A549 (cell line): ENCODE results near the gene UTY. TPM values are rescaled to one million over a fixed set of nuclear protein-coding genes. Genes with fewer than 3 reads are reported as not detected.

ENCODE experiments used
- ATAC-seq, 2 experiments: fragments of 200-7000 bp in 1 of 2; fragments of >200 bp in 1 of 2; cut with Nextera tagmentation in 1 of 2; cut with Tn5 transposase in 1 of 2; 3 replicates each; pipeline versions ENCODE4 v1.8.0 to v1.9.1; 2018 to 2020; ENCODE audit warnings: mild to moderate bottlenecking in 1 of 2, moderate library complexity in 1 of 2
- CTCF ChIA-PET: fragments of 300-600 bp; sonication (Branson Sonifier 250); formaldehyde crosslinking; extraction: SDS; loops from one replicate; lab custom pipeline; 2021; ENCODE audit warnings: antibody characterized with exemption, inconsistent platforms; lab: Yijun Ruan, JAX
- POLR2A ChIA-PET: fragments of 350-600 bp; formaldehyde crosslinking; extraction: SDS; loops from one replicate; lab custom pipeline; 2021; ENCODE audit warnings: antibody characterized with exemption, inconsistent platforms; lab: Yijun Ruan, JAX
- DNase-seq, 2 experiments: peaks; one replicate each; pipeline versions ENCODE4 v3.0.0 to v3.0.0-alpha.2; 2011 to 2016; ENCODE audit warnings: low read depth in 1 of 2, low spot score in 1 of 2
- FAIRE-seq: peaks from 2 replicates; lab custom pipeline; 2011; peaks lifted over from hg19 to GRCh38; lab: Jason Lieb, UNC
- H3K27ac ChIP-seq, 2 experiments: fragments of >200 bp; sonication (Bioruptor Twin); formaldehyde crosslinking; 3 replicates each; pipeline ENCODE4 v1.5.1; 2016 to 2017
- H3K4me1 ChIP-seq: fragments of >200 bp; sonication (Bioruptor Twin); formaldehyde crosslinking; 3 replicates; pipeline ENCODE4 v1.6.1; 2016
- H3K4me2 ChIP-seq: fragments of >200 bp; sonication (Bioruptor Twin); formaldehyde crosslinking; 3 replicates; pipeline ENCODE4 v1.6.1; 2016
- H3K4me3 ChIP-seq: fragments of >200 bp; sonication (Bioruptor Twin); formaldehyde crosslinking; 3 replicates; pipeline ENCODE4 v1.5.1; 2016
- H3K9me3 ChIP-seq: fragments of >200 bp; sonication (Bioruptor Twin); formaldehyde crosslinking; 3 replicates; pipeline ENCODE4 v1.6.1; 2016
- ATOH8 ChIP-seq: fragments of 250-450 bp; sonication (Bioruptor Pico); IDR thresholded peaks from 2 replicates; pipeline ENCODE4 v1.5.0; 2020; ENCODE audit warnings: low read depth, mild to moderate bottlenecking, moderate library complexity
- BHLHE40 ChIP-seq: IDR thresholded peaks from 2 replicates; pipeline ENCODE4 v1.6.1; 2012; ENCODE audit warnings: low read depth, low read length, inconsistent platforms
- CBX2 ChIP-seq: fragments of 200-600 bp; sonication (generic); IDR thresholded peaks from 2 replicates; pipeline ENCODE4 v1.6.1; 2016; ENCODE audit warnings: low read depth, mild to moderate bottlenecking, borderline replicate concordance
- CHD2 ChIP-seq: fragments of 150-350 bp; IDR thresholded peaks from 2 replicates; pipeline ENCODE4 v1.6.1; 2014; ENCODE audit warnings: low read length; ENCODE audit not compliant: partially characterized antibody
- CHD4 ChIP-seq: fragments of 200-600 bp; sonication (generic); IDR thresholded peaks from 2 replicates; pipeline ENCODE4 v1.6.1; 2016; ENCODE audit warnings: antibody characterized with exemption, mild to moderate bottlenecking, borderline replicate concordance
- EHMT2 ChIP-seq: fragments of 200-600 bp; sonication (generic); IDR thresholded peaks from 2 replicates; pipeline ENCODE4 v1.6.1; 2016; ENCODE audit warnings: antibody characterized with exemption, low read depth, mild to moderate bottlenecking, moderate library complexity
- EP300 ChIP-seq, 2 experiments: fragments of >200 bp; sonication (Bioruptor Twin); formaldehyde crosslinking; IDR thresholded peaks; 2 replicates in 1 of 2; 3 replicates in 1 of 2; pipeline ENCODE4 v1.6.1; 2016 to 2017
- ESRRA ChIP-seq: fragments of 150-350 bp; IDR thresholded peaks from 2 replicates; pipeline ENCODE4 v1.6.1; 2014; ENCODE audit warnings: mild to moderate bottlenecking, low read length, borderline replicate concordance
- HDAC2 ChIP-seq: fragments of 200-600 bp; sonication (generic); IDR thresholded peaks from 2 replicates; pipeline ENCODE4 v1.6.1; 2016
- HEYL ChIP-seq: fragments of 250-450 bp; sonication (Bioruptor Pico); IDR thresholded peaks from 2 replicates; pipeline ENCODE4 v1.8.0; 2021; ENCODE audit warnings: mild to moderate bottlenecking, moderate library complexity
- HMGXB4 ChIP-seq: fragments of 250-450 bp; sonication (Bioruptor Pico); IDR thresholded peaks from 2 replicates; pipeline ENCODE4 v1.5.0; 2021; ENCODE audit warnings: mild to moderate bottlenecking, moderate library complexity, borderline replicate concordance
- HOXB13 ChIP-seq: fragments of 250-450 bp; sonication (Bioruptor Pico); IDR thresholded peaks from 2 replicates; pipeline ENCODE4 v1.5.0; 2020; ENCODE audit warnings: low read depth, mild to moderate bottlenecking, moderate library complexity
- JUN ChIP-seq, 2 experiments: fragments of >200 bp; sonication (Bioruptor Twin); formaldehyde crosslinking; IDR thresholded peaks; 2 replicates in 1 of 2; 3 replicates in 1 of 2; pipeline ENCODE4 v1.6.1; 2016 to 2017
- JUNB ChIP-seq: fragments of >200 bp; sonication (Bioruptor Twin); formaldehyde crosslinking; IDR thresholded peaks from 2 replicates; pipeline ENCODE4 v1.6.1; 2016
- KDM5A ChIP-seq: fragments of 200-600 bp; sonication (generic); IDR thresholded peaks from 2 replicates; pipeline ENCODE4 v1.6.1; 2016; ENCODE audit warnings: antibody characterized with exemption, mild to moderate bottlenecking
- MAFK ChIP-seq: fragments of 450-650 bp; IDR thresholded peaks from 2 replicates; pipeline ENCODE4 v1.6.1; 2014; ENCODE audit not compliant: partially characterized antibody
- MAX ChIP-seq: IDR thresholded peaks from 2 replicates; pipeline ENCODE4 v1.6.1; 2012
- NPAS2 ChIP-seq: fragments of 250-450 bp; sonication (Bioruptor Pico); IDR thresholded peaks from 2 replicates; pipeline ENCODE4 v1.8.0; 2022; ENCODE audit warnings: mild to moderate bottlenecking, moderate library complexity, borderline replicate concordance
- NR3C1 ChIP-seq: fragments of >200 bp; sonication (Bioruptor Twin); formaldehyde crosslinking; IDR thresholded peaks from 3 replicates; pipeline ENCODE4 v1.6.1; 2017
- PBX3 ChIP-seq: IDR thresholded peaks from 2 replicates; pipeline ENCODE4 v1.6.1; 2012
- PHF8 ChIP-seq: fragments of 200-600 bp; sonication (generic); IDR thresholded peaks from 2 replicates; pipeline ENCODE4 v1.6.1; 2016; ENCODE audit warnings: low read depth, mild to moderate bottlenecking, antibody characterized with exemption, moderate library complexity, borderline replicate concordance
- RCOR1 ChIP-seq: fragments of 150-350 bp; IDR thresholded peaks from 2 replicates; pipeline ENCODE4 v1.6.1; 2014; ENCODE audit warnings: antibody characterized with exemption, low read length, low read depth
- RFX5 ChIP-seq: fragments of 450-650 bp; IDR thresholded peaks from 2 replicates; pipeline ENCODE4 v1.7.1; 2014; ENCODE audit warnings: antibody characterized with exemption, mild to moderate bottlenecking, moderate library complexity
- RNF2 ChIP-seq: fragments of 200-600 bp; sonication (generic); IDR thresholded peaks from 2 replicates; pipeline ENCODE4 v1.6.1; 2016; ENCODE audit warnings: low read depth, mild to moderate bottlenecking, antibody characterized with exemption, moderate library complexity, borderline replicate concordance
- USF2 ChIP-seq: fragments of 450-650 bp; IDR thresholded peaks from 2 replicates; pipeline ENCODE4 v1.6.1; 2014; ENCODE audit warnings: antibody characterized with exemption
- WGBS: methylation state at CpG from one replicate; pipeline ENCODE4 v1.1.6; 2017; ENCODE audit errors: missing lambda C conversion rate; 5-methylcytosine and 5-hydroxymethylcytosine counted together
- polyA plus RNA-seq, 4 experiments: library from polyadenylated mRNA; depleted of rRNA in 3 of 4; stranded (reverse); fragments of >200 nt; fragmentation: RNase III in 1 of 4; extraction: RNeasy Plus Mini Kit Qiagen cat#74134 plus additional on column Dnase treatment in 1 of 4; gene quantifications; 2 replicates in 3 of 4; 3 replicates in 1 of 4; pipeline ENCODE4 v1.2.3, GENCODE V29; 2011 to 2017

The UTY gene
- polyA plus RNA-seq, 2 of the 4 experiments (the other 2 are of a cell fraction) = 2.9 to 12.5 TPM

GRCh38 chrY:13337934-13338333 is 141.9 kb downstream of the UTY start:
- CTCF ChIA-PET = no interaction called here
- H3K4me2 ChIP-seq = no peak overlapping the region
- no peak for DNase-seq

DNA sequence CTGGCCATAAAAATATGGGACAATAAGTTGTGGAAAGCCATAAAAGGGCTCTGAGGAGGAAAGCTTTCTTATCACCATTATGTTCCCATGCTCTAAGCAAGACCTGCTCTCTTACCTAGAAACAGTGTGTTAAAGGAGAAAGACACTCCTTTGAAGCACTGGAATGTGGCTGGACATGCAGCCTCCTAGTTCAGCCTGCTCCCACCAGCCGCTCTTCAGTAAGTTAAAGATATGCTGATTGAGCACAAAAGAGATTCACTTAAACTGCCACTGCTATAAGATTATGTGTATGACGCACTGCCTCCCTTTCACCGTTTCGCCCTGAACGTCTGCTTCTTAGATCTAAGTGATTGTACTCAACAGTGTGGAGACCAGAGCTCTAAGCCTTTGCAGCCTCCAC is 146.0 kb downstream of the UTY start:
- TF ChIP-seq MAX (no peak), BHLHE40 (no peak), KDM5A (no peak), ATOH8 (CRISPR knock-in tag) (no peak), CHD4 (no peak), CBX2 (no peak), HDAC2 (no peak), ESRRA (no peak), PHF8 (no peak)
- POLR2A ChIA-PET = no interaction called here
- FAIRE-seq (no peak), ATAC-seq (no peak), DNase-seq (no peak)
- no peak overlapping the region for H3K4me2 ChIP-seq
- no peak overlapping the region for H3K4me3 ChIP-seq
- 94% methylated on average over 5 of the region's 5 CpGs for WGBS
- H3K27ac ChIP-seq = no peak overlapping the region
- no peaks in the 10 kb centered on the region for H3K4me1 ChIP-seq
- CTCF ChIA-PET = no interaction called here
- H3K9me3 ChIP-seq = no peaks in the 10 kb centered on the region

More at GRCh38 chrY:13337934-13338333, 141.9 kb downstream of the UTY start:
- TF ChIP-seq USF2 = no peak
- no peak for TF ChIP-seq HOXB13 (CRISPR knock-in tag)
- TF ChIP-seq KDM5A = no peak
- no peak for TF ChIP-seq RNF2
- TF ChIP-seq HEYL (CRISPR knock-in tag) = no peak
- TF ChIP-seq NR3C1 = no peak
- TF ChIP-seq PHF8 = no peak
- TF ChIP-seq NPAS2 (CRISPR knock-in tag) = no peak
- TF ChIP-seq RCOR1 = no peak
- TF ChIP-seq EHMT2 = no peak
- TF ChIP-seq CHD2 = no peak
- TF ChIP-seq, all 56 proteins: peak for 0
- FAIRE-seq (no peak), ATAC-seq (no peak)
- Histone ChIP-seq H3K27ac (no peak overlapping the region), H3K4me1 (no peaks in the 10 kb centered on the region), H3K9me3 (no peaks in the 10 kb centered on the region), H3K4me3 (no peak overlapping the region)
- POLR2A ChIA-PET = no interaction called here
- 77% methylated on average over 4 of the region's 5 CpGs for WGBS

DNA sequence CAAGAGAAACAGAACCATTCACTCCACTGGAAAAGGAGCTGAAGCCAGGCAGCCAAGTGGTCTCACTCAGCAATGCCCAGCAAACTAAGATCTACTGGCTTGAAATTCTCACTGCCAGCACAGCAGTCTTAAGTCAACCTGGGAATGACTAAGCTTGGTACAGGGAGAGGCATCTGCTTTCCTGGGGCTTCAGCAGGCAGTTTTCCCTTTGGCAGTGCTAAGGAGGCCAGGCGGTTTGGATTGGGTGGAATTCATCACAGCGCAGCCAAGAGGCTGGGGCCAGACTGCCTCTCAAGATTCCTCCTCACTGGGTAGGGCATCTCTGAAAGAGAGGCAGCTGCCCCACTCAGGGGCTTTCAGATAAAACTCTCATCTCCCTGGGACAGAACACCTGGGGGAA is 149.2 kb downstream of the UTY start:
- ChIA-PET POLR2A (no interaction called here), CTCF (no interaction called here)
- no peak overlapping the region for H3K4me3 ChIP-seq
- no peak overlapping the region for H3K27ac ChIP-seq
- DNase-seq (no peak), ATAC-seq (no peak), FAIRE-seq (no peak)
- no peaks in the 10 kb centered on the region for H3K4me1 ChIP-seq
- no CpG with 5 or more reads among the region's 2 CpGs for WGBS
- H3K9me3 ChIP-seq = no peaks in the 10 kb centered on the region
- TF ChIP-seq HOXB13 (CRISPR knock-in tag) (no peak), USF2 (no peak), HMGXB4 (CRISPR knock-in tag) (no peak), JUN (IDR thresholded peaks at IDR 0.05) (no peak), ESRRA (no peak), PBX3 (no peak), NPAS2 (CRISPR knock-in tag) (no peak), JUNB (no peak), EP300 (IDR thresholded peaks at IDR 0.05) (no peak), MAFK (no peak), RFX5 (no peak)
- no peak overlapping the region for H3K4me2 ChIP-seq
